ENCODE measurements around the gene CYGB.
A peak's percentile ranks its signal among the peaks of the same experiment; 100 is the strongest.

CYGB gene

GRCh38 chr17:76506408-76507345, 30.8 kb downstream of the CYGB start:
- no peak overlapping the region for H3K4me3 ChIP-seq (ENCODE audit: low read depth, low read length)
- peak; percentile 81 for TF ChIP-seq CTCF (IDR thresholded peaks at IDR 0.05; ENCODE audit: borderline replicate concordance, insufficient read depth, low read depth, low read length)

- H3K4me3 ChIP-seq (ENCODE audit: low read depth, low read length) = no peak overlapping the region
- TF ChIP-seq CTCF (IDR thresholded peaks at IDR 0.05; ENCODE audit: borderline replicate concordance, insufficient read depth, low read depth, low read length) = no peak
These were observed 33.4 kb downstream of the CYGB start for GRCh38 chr17:76504117-76504516.

GRCh38 chr17:76502341-76503211, 34.9 kb downstream of the CYGB start:
- no peak for TF ChIP-seq CTCF (IDR thresholded peaks at IDR 0.05; ENCODE audit: borderline replicate concordance, insufficient read depth, low read depth, low read length)

GRCh38 chr17:76501827-76502307, 35.6 kb downstream of the CYGB start:
- TF ChIP-seq CTCF (IDR thresholded peaks at IDR 0.05; ENCODE audit: borderline replicate concordance, insufficient read depth, low read depth, low read length) = no peak
- no peak overlapping the region for H3K4me3 ChIP-seq (ENCODE audit: low read depth, low read length)

More at GRCh38 chr17:76502341-76503211, 34.9 kb downstream of the CYGB start:
- H3K4me3 ChIP-seq (ENCODE audit: low read depth, low read length) = no peak overlapping the region

GRCh38 chr17:76501018-76501826, 36.3 kb downstream of the CYGB start, which contains the start of gene RHBDF2:
Gene RHBDF2, minus strand, starts transcription at chr17:76501423. Its CDS starts 19,899 bp downstream, at chr17:76481524.
- H3K4me3 ChIP-seq (ENCODE audit: low read depth, low read length) = peak within 1 kb of the TSS; percentile 82
- TF ChIP-seq CTCF (IDR thresholded peaks at IDR 0.05; ENCODE audit: borderline replicate concordance, insufficient read depth, low read depth, low read length) = no peak

GRCh38 chr17:76500747-76501017, 36.8 kb downstream of the CYGB start:
- TF ChIP-seq CTCF (IDR thresholded peaks at IDR 0.05; ENCODE audit: borderline replicate concordance, insufficient read depth, low read depth, low read length) = no peak
- H3K4me3 ChIP-seq (ENCODE audit: low read depth, low read length) = peak overlapping the region; percentile 82

Data from GM12875 (cell line).